Thyroid gland (tissue), 4 donors: ENCODE measurements around the gene SATB1. TPM values are rescaled to one million over a fixed set of nuclear protein-coding genes. Genes with fewer than 3 reads are reported as not detected.

ENCODE experiments used
- DNase-seq, 2 donors: peaks; one replicate each; pipeline ENCODE4 v3.0.0-alpha.2; 2019
- H3K27ac ChIP-seq, 3 donors: fragments of 200-600 bp; sonication (generic); 1 replicate in 2 of 3; 2 replicates in 1 of 3; pipeline ENCODE4 v1.5.1; 2016 to 2019; ENCODE audit warnings: mild to moderate bottlenecking in 1 of 3, moderate library complexity in 1 of 3
- H3K27me3 ChIP-seq: fragments of 200-600 bp; sonication (generic); one replicate; pipeline ENCODE4 v1.5.1; 2019
- H3K36me3 ChIP-seq, 2 donors: fragments of 200-600 bp; sonication (generic); one replicate each; pipeline ENCODE4 v1.5.1; 2016 to 2019
- H3K4me1 ChIP-seq, 2 donors: fragments of 200-600 bp; sonication (generic); one replicate each; pipeline ENCODE4 v1.5.1; 2017 to 2019
- H3K4me3 ChIP-seq, 3 donors: fragments of 200-600 bp; sonication (generic); replicated peaks in 1 of 3; 1 replicate in 2 of 3; 2 replicates in 1 of 3; pipeline ENCODE4 v1.5.1; 2016; ENCODE audit warnings: mild to moderate bottlenecking in 1 of 3
- H3K9me3 ChIP-seq: fragments of 200-600 bp; sonication (generic); one replicate; pipeline ENCODE4 v1.5.1; 2017
- CTCF ChIP-seq, 6 experiments: fragments of 200-600 bp in 3 of 6; fragments of 450-650 bp in 3 of 6; sonication (generic) in 3 of 6; IDR thresholded peaks; one replicate each; pipeline ENCODE4 v1.5.1; 2016 to 2019; ENCODE audit warnings: antibody characterized with exemption in 6 of 6, mild to moderate bottlenecking in 2 of 6, inconsistent platforms in 1 of 6, moderate library complexity in 1 of 6
- POLR2A ChIP-seq, 2 donors: fragments of 450-650 bp; IDR thresholded peaks; one replicate each; pipeline ENCODE4 v1.6.1; 2017; ENCODE audit warnings: antibody characterized with exemption in 2 of 2, mild to moderate bottlenecking in 2 of 2, moderate library complexity in 1 of 2
- WGBS, 2 donors: methylation state at CpG; one replicate each; pipeline ENCODE4 v1.1.5; 2017; 5-methylcytosine and 5-hydroxymethylcytosine counted together
- intact Hi-C: fragments of 100-400 bp; cut with DNase I; formaldehyde crosslinking; loops from one replicate; pipeline ENCODE4 v1.15.1; 2023
- total RNA-seq, 4 donors: library from RNA; depleted of rRNA; stranded (reverse); fragments of >200 nt; gene quantifications; one replicate each; pipeline ENCODE4 v1.2.3, GENCODE V29; 2016

SATB1 gene
- total RNA-seq, 4 donors from 2014 or later = 45.4 to 115 (median 64.4) TPM

GRCh38 chr3:18372786-18373405 lies 52.2 kb downstream of the SATB1 start:
- intact Hi-C loops = no loop called here
- DNase-seq = no peak
- Histone ChIP-seq H3K27me3 (no peaks in the 10 kb centered on the region), H3K27ac (no peak overlapping the region), H3K4me1 (peaks cover 1 to 4% of the 10 kb centered on the region in 2 donors), H3K4me3 (no peak overlapping the region), H3K9me3 (no peaks in the 10 kb centered on the region), H3K36me3 (no peaks in the 10 kb centered on the region)
- TF ChIP-seq CTCF (IDR thresholded peaks at IDR 0.05) = no peak
- TF ChIP-seq POLR2A (IDR thresholded peaks at IDR 0.05) = no peak
- WGBS, 2 donors = 85 to 92% methylated on average over 4 of the region's 4 CpGs

GRCh38 chr3:18370672-18371071 lies 54.5 kb downstream of the SATB1 start:
- no peak for DNase-seq
- intact Hi-C loops = no loop called here
- Histone ChIP-seq H3K4me3 (no peak overlapping the region), H3K27me3 (no peaks in the 10 kb centered on the region), H3K4me1 (no peaks in the 10 kb centered on the region), H3K27ac (no peak overlapping the region), H3K9me3 (no peaks in the 10 kb centered on the region), H3K36me3 (peaks cover 0 to 7% of the 10 kb centered on the region in 2 donors)
- WGBS, 2 donors = 97% methylated on average over 7 of the region's 7 CpGs
- no peak for TF ChIP-seq CTCF (IDR thresholded peaks at IDR 0.05)
- no peak for TF ChIP-seq POLR2A (IDR thresholded peaks at IDR 0.05)

DNA sequence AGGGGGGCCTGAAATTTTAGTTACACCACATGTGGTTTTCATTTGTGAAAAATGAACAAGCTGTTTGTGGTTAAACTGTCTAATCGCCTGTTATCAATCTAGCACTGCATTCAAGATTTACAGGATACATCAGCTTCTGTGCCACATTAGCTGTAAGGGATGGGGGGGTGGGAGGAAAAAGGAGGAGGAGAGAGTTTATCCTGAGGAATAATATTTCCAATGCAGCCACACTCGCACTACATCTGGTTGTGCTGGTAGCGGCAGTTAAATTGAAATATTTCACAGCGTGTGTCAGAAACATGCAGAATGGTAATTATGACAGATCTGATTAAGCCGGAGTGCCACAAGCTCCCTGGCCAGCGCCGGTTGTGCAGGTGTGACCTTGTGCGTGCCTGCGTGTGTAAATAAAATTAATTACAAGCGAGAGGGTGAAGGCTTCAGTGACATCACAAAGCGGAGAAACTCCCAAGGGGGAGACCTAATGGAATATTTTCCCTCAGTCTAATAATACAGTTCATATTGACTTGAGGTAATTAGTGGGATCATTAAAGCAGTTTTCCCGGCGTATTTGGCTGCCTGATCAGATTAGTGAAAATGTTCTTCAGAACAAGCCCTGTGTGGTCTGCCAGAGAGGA lies 55.5 kb downstream of the SATB1 start:
- TF ChIP-seq POLR2A (IDR thresholded peaks at IDR 0.05) (no peak), CTCF (IDR thresholded peaks at IDR 0.05) (no peak)
- H3K4me1 ChIP-seq = no peaks in the 10 kb centered on the region
- no peaks in the 10 kb centered on the region for H3K9me3 ChIP-seq
- H3K27me3 ChIP-seq = no peaks in the 10 kb centered on the region
- no peak overlapping the region for H3K27ac ChIP-seq
- H3K36me3 ChIP-seq = peaks cover 0 to 7% of the 10 kb centered on the region in 2 donors
- 83 to 88% methylated on average over 13 of the region's 13 CpGs for WGBS, 2 donors
- intact Hi-C loops = no loop called here
- DNase-seq = no peak
- no peak overlapping the region for H3K4me3 ChIP-seq

- TF ChIP-seq CTCF (IDR thresholded peaks at IDR 0.05) (no peak), POLR2A (IDR thresholded peaks at IDR 0.05) (no peak)
- no peak for DNase-seq
- Histone ChIP-seq H3K36me3 (peaks cover 0 to 7% of the 10 kb centered on the region in 2 donors), H3K27me3 (no peaks in the 10 kb centered on the region), H3K4me3 (no peak overlapping the region), H3K4me1 (no peaks in the 10 kb centered on the region), H3K9me3 (no peaks in the 10 kb centered on the region), H3K27ac (no peak overlapping the region)
- WGBS, 2 donors = 93 to 95% methylated on average over 3 of the region's 3 CpGs
- intact Hi-C loops = no loop called here
Observed at GRCh38 chr3:18366258-18366657, 58.9 kb downstream of the SATB1 start.

DNA sequence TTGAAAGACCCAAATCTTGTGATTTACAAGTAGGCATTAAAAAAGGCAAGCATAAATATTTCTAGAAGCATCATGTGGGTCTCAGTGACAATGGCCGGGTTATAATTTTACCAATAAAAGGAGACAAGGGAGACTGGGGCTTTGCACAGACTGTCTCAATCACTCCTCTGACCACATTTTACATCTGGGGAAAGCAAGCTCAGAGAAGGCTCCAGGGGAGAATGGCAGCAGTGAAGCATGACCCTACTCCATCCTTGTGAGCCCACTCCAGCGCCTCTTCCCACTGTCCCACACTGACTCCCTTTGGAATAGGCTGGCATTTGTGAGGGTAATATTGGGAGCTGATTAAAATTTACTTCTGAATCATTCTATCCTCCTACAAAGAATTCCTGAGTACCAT lies 61.8 kb downstream of the SATB1 start:
- H3K9me3 ChIP-seq = no peaks in the 10 kb centered on the region
- H3K27me3 ChIP-seq = no peaks in the 10 kb centered on the region
- 86 to 92% methylated on average over 2 of the region's 2 CpGs for WGBS, 2 donors
- peaks cover 0 to 7% of the 10 kb centered on the region in 2 donors for H3K36me3 ChIP-seq
- H3K4me1 ChIP-seq = no peaks in the 10 kb centered on the region
- DNase-seq = no peak
- no peak overlapping the region for H3K27ac ChIP-seq
- no peak overlapping the region for H3K4me3 ChIP-seq
- intact Hi-C loops = no loop called here
- TF ChIP-seq POLR2A (IDR thresholded peaks at IDR 0.05) (no peak), CTCF (IDR thresholded peaks at IDR 0.05) (no peak)
